Epidermal melanocyte (primary cell): Measurements from ENCODE around the gene IKZF2.

Experiments used
- DNase-seq: peaks from one replicate; pipeline ENCODE4 v3.0.0; 2011; ENCODE audit warnings: low spot score; ENCODE audit not compliant: insufficient read length

Gene IKZF2

GRCh38 chr2:213002383-213002782 is 149.0 kb downstream of the IKZF2 start:
- DNase-seq = no peak

GRCh38 chr2:213001297-213001910 is 150.0 kb downstream of the IKZF2 start:
- no peak for DNase-seq

GRCh38 chr2:212998626-212999359 is 152.6 kb downstream of the IKZF2 start:
- no peak for DNase-seq

- no peak for DNase-seq
These were observed 153.8 kb downstream of the IKZF2 start for GRCh38 chr2:212997526-212998020.

GRCh38 chr2:212995920-212996319 is 155.5 kb downstream of the IKZF2 start:
- no peak for DNase-seq

GRCh38 chr2:212994976-212995375 is 156.4 kb downstream of the IKZF2 start:
- DNase-seq = no peak

- no peak for DNase-seq
These were observed 160.3 kb downstream of the IKZF2 start for GRCh38 chr2:212991120-212991519.

GRCh38 chr2:212990697-212991096 is 160.7 kb downstream of the IKZF2 start:
- DNase-seq = no peak

- DNase-seq = no peak
These were observed 163.9 kb downstream of the IKZF2 start for GRCh38 chr2:212987492-212987891.

- no peak for DNase-seq
These were observed 167.3 kb downstream of the IKZF2 start for GRCh38 chr2:212984129-212984528.

GRCh38 chr2:212979799-212980198 is 171.6 kb downstream of the IKZF2 start:
- no peak for DNase-seq

GRCh38 chr2:212979046-212979612 is 172.3 kb downstream of the IKZF2 start:
- DNase-seq = no peak

GRCh38 chr2:212977152-212977551 is 174.3 kb downstream of the IKZF2 start:
- no peak for DNase-seq

- no peak for DNase-seq
These were observed 176.1 kb downstream of the IKZF2 start for GRCh38 chr2:212975333-212975732.

GRCh38 chr2:212974692-212975091 is 176.7 kb downstream of the IKZF2 start:
- no peak for DNase-seq

GRCh38 chr2:212973347-212973746 is 178.1 kb downstream of the IKZF2 start:
- no peak for DNase-seq

- DNase-seq = no peak
These were observed 181.3 kb downstream of the IKZF2 start for GRCh38 chr2:212970132-212970531.

GRCh38 chr2:212968284-212969081 is 182.9 kb downstream of the IKZF2 start:
- DNase-seq = no peak

- DNase-seq = no peak
These were observed 184.5 kb downstream of the IKZF2 start for GRCh38 chr2:212966884-212967283.

GRCh38 chr2:212962691-212963090 is 188.7 kb downstream of the IKZF2 start:
- DNase-seq = no peak

- no peak for DNase-seq
These were observed 190.2 kb downstream of the IKZF2 start for GRCh38 chr2:212961255-212961654.

- no peak for DNase-seq
These were observed 191.1 kb downstream of the IKZF2 start for GRCh38 chr2:212960336-212960735.
